Esophagus muscularis mucosa (tissue), 4 donors: ENCODE measurements around the gene D2HGDH. TPM values are rescaled to one million over a fixed set of nuclear protein-coding genes. Genes with fewer than 3 reads are reported as not detected.

ENCODE experiments used
- DNase-seq: peaks from one replicate; pipeline ENCODE4 v3.0.0-alpha.2; 2017; ENCODE audit errors: extremely low spot score
- H3K27ac ChIP-seq, 4 donors: fragments of 200-600 bp; sonication (generic); replicated peaks in 1 of 4; 1 replicate in 3 of 4; 2 replicates in 1 of 4; pipeline ENCODE4 v1.5.1; 2016 to 2019; ENCODE audit warnings: mild to moderate bottlenecking in 1 of 4
- H3K27me3 ChIP-seq, 4 donors: fragments of 200-600 bp; sonication (generic); one replicate each; pipeline versions ENCODE4 v1.5.1 to v1.6.0; 2016 to 2019
- H3K36me3 ChIP-seq, 4 donors: fragments of 200-600 bp; sonication (generic); one replicate each; pipeline ENCODE4 v1.5.1; 2016 to 2019
- H3K4me1 ChIP-seq, 4 donors: fragments of 200-600 bp; sonication (generic); one replicate each; pipeline ENCODE4 v1.5.1; 2016 to 2019
- H3K4me3 ChIP-seq, 4 donors: fragments of 200-600 bp; sonication (generic); 1 replicate in 2 of 4; 2 replicates in 2 of 4; pipeline ENCODE4 v1.5.1; 2016 to 2019; ENCODE audit warnings: mild to moderate bottlenecking in 4 of 4, moderate library complexity in 1 of 4
- H3K9me3 ChIP-seq, 4 donors: fragments of 200-600 bp; sonication (generic); 1 replicate in 3 of 4; 2 replicates in 1 of 4; pipeline ENCODE4 v1.5.1; 2016 to 2019
- EP300 ChIP-seq: sonication (generic); formaldehyde crosslinking; IDR thresholded peaks from one replicate; pipeline ENCODE4 v1.6.1; 2017; ENCODE audit warnings: antibody characterized with exemption
- POLR2A ChIP-seq: fragments of 450-650 bp; IDR thresholded peaks from one replicate; pipeline ENCODE4 v1.6.1; 2017; ENCODE audit warnings: antibody characterized with exemption, moderate library complexity, mild to moderate bottlenecking, low read depth
- POLR2AphosphoS5 ChIP-seq, 2 donors: sonication (generic); formaldehyde crosslinking; IDR thresholded peaks; one replicate each; pipeline ENCODE4 v1.6.1; 2017; ENCODE audit warnings: antibody characterized with exemption in 2 of 2
- WGBS: methylation state at CpG from one replicate; pipeline ENCODE4 v1.1.5; 2018; 5-methylcytosine and 5-hydroxymethylcytosine counted together
- intact Hi-C: fragments of 100-400 bp; cut with DNase I; formaldehyde crosslinking; loops from one replicate; pipeline ENCODE4 v1.15.1; 2023
- total RNA-seq, 4 donors: library from RNA; depleted of rRNA; stranded (reverse); fragments of >200 nt; gene quantifications; one replicate each; pipeline versions ENCODE4 v1.1.0 to v1.2.1, GENCODE V29; 2016
- TF ChIP-seq, protein P1 (sequence below), 3 experiments: fragments of 200-600 bp in 2 of 3; fragments of 450-650 bp in 1 of 3; sonication (generic) in 2 of 3; IDR thresholded peaks; one replicate each; pipeline ENCODE4 v1.5.1; 2017 to 2019; ENCODE audit warnings: antibody characterized with exemption in 3 of 3, mild to moderate bottlenecking in 2 of 3, moderate library complexity in 1 of 3

D2HGDH gene
- total RNA-seq, 4 donors from 2014 or later = 10.9 to 16.3 (median 11.9) TPM

- H3K27me3 ChIP-seq = no peaks in the 10 kb centered on the region
- DNase-seq = no peak
- H3K4me3 ChIP-seq = no peak overlapping the region
- no peak overlapping the region for H3K27ac ChIP-seq
- TF ChIP-seq EP300 (no peak), POLR2A (no peak), POLR2AphosphoS5 (IDR thresholded peaks at IDR 0.05) (no peak)
- TF ChIP-seq, protein P1, sequence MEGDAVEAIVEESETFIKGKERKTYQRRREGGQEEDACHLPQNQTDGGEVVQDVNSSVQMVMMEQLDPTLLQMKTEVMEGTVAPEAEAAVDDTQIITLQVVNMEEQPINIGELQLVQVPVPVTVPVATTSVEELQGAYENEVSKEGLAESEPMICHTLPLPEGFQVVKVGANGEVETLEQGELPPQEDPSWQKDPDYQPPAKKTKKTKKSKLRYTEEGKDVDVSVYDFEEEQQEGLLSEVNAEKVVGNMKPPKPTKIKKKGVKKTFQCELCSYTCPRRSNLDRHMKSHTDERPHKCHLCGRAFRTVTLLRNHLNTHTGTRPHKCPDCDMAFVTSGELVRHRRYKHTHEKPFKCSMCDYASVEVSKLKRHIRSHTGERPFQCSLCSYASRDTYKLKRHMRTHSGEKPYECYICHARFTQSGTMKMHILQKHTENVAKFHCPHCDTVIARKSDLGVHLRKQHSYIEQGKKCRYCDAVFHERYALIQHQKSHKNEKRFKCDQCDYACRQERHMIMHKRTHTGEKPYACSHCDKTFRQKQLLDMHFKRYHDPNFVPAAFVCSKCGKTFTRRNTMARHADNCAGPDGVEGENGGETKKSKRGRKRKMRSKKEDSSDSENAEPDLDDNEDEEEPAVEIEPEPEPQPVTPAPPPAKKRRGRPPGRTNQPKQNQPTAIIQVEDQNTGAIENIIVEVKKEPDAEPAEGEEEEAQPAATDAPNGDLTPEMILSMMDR (IDR thresholded peaks at IDR 0.05) = no peak
- H3K9me3 ChIP-seq = no peaks in the 10 kb centered on the region
- intact Hi-C loops = no loop called here
- peaks cover 0 to 12% (median 3%) of the 10 kb centered on the region in 4 donors for H3K4me1 ChIP-seq
- peaks cover 13 to 97% (median 57%) of the 10 kb centered on the region in 4 donors for H3K36me3 ChIP-seq
- 93% methylated on average over 11 of the region's 18 CpGs for WGBS
Measured at GRCh38 chr2:241751776-241752175, 17.3 kb downstream of the D2HGDH start.

DNA sequence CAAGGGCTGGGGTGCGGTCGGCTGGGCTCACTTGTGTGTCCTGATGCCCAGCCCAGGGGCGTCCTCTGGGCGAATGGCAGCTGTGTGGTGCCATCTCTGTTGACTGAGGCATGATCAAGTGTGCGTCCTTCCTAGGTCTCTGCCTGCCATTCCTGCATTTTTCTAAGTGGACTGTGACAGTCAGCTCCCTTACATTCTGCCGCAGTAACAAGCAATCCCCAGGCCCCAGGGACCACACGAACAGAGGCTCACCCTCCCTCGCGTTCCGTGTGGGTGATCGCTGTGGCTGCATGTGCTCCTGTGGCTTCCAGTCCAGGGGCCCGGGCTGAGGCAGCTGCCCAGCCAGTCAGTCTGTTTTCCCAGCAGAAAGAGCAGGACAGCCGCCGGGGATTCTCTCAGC is 17.8 kb downstream of the D2HGDH start:
- Histone ChIP-seq H3K4me1 (peaks cover 0 to 12% (median 3%) of the 10 kb centered on the region in 4 donors), H3K9me3 (no peaks in the 10 kb centered on the region), H3K27me3 (no peaks in the 10 kb centered on the region), H3K4me3 (no peak overlapping the region), H3K27ac (no peak overlapping the region), H3K36me3 (peaks cover 13 to 97% (median 60%) of the 10 kb centered on the region in 4 donors)
- WGBS = 92% methylated on average over 14 of the region's 14 CpGs
- intact Hi-C loops = no loop called here
- TF ChIP-seq POLR2A (no peak), POLR2AphosphoS5 (IDR thresholded peaks at IDR 0.05) (no peak), EP300 (no peak)
- TF ChIP-seq, protein P1 (IDR thresholded peaks at IDR 0.05) = no peak
- DNase-seq = no peak

DNA sequence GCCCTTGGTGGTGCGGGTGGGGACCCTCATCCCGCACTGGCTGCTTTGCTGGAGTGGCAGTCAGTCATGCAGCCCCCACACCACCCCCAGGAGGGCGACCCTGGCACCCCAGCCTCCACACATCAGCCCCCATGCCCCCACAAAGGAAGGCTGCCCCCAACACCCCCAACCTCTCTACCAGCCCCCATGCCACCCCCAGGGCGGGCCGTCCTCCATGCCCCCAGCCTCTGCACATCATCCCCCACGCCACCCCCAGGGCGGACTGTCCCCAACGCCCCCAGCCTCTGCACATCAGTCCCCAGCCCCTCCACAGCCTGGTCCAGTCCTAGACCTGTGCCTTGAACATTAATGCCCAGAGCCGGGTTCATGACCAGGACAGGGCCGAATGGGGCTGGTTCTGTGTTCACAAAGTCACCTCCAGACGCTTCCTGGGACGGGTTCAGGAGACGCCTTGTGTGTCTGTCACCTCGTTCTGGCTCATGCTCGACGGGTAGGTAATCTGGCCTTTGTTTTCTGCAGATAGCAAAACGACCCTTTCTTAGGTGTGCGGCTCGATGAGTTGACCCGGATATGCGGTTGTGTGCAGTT is 18.4 kb downstream of the D2HGDH start:
- no peak for TF ChIP-seq POLR2AphosphoS5 (IDR thresholded peaks at IDR 0.05)
- no peak for TF ChIP-seq EP300
- TF ChIP-seq, protein P1 (IDR thresholded peaks at IDR 0.05) = no peak
- TF ChIP-seq POLR2A = no peak
- intact Hi-C loops = no loop called here
- no peak overlapping the region for H3K4me3 ChIP-seq
- DNase-seq = no peak
- 95% methylated on average over 20 of the region's 21 CpGs for WGBS
- peaks cover 0 to 12% (median 3%) of the 10 kb centered on the region in 4 donors for H3K4me1 ChIP-seq
- H3K36me3 ChIP-seq = peaks cover 13 to 97% (median 63%) of the 10 kb centered on the region in 4 donors
- no peak overlapping the region for H3K27ac ChIP-seq
- H3K27me3 ChIP-seq = no peaks in the 10 kb centered on the region
- no peaks in the 10 kb centered on the region for H3K9me3 ChIP-seq

DNA sequence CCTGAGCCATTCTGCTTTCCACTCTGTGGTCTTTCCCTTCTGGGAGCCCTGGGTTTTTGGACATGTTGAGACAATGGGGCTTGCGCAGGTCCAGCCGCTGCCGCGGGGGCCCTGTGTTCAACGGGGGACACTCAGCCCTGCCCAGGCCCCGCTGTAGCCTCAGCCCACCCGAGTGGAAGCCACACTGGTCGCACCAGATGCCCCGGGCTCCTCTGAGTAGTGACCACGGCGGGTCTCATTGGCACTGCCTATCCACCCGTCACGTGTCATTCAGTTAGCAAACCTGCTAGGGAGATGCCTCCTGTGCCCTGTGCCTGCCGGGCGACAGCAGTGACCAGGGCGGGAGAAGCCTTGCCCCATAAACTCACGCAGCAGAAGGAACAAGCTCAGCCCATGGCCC is 19.1 kb downstream of the D2HGDH start:
- Histone ChIP-seq H3K4me1 (peaks cover 0 to 12% (median 3%) of the 10 kb centered on the region in 4 donors), H3K4me3 (no peak overlapping the region), H3K27ac (no peak overlapping the region), H3K36me3 (peaks cover 13 to 96% (median 67%) of the 10 kb centered on the region in 4 donors), H3K27me3 (no peaks in the 10 kb centered on the region), H3K9me3 (no peaks in the 10 kb centered on the region)
- intact Hi-C loops = no loop called here
- WGBS = 96% methylated on average over 8 of the region's 17 CpGs
- no peak for TF ChIP-seq POLR2A
- TF ChIP-seq, protein P1 (IDR thresholded peaks at IDR 0.05) = no peak
- no peak for TF ChIP-seq EP300
- TF ChIP-seq POLR2AphosphoS5 (IDR thresholded peaks at IDR 0.05) = no peak
- no peak for DNase-seq

GRCh38 chr2:241754042-241754441 is 19.6 kb downstream of the D2HGDH start:
- Histone ChIP-seq H3K4me1 (peaks cover 0 to 12% (median 3%) of the 10 kb centered on the region in 4 donors), H3K9me3 (no peaks in the 10 kb centered on the region), H3K27me3 (no peaks in the 10 kb centered on the region), H3K4me3 (no peak overlapping the region), H3K27ac (no peak overlapping the region), H3K36me3 (peaks cover 13 to 96% (median 65%) of the 10 kb centered on the region in 4 donors)
- no peak for TF ChIP-seq POLR2A
- TF ChIP-seq, protein P1 (IDR thresholded peaks at IDR 0.05) = no peak
- TF ChIP-seq EP300 = no peak
- no peak for TF ChIP-seq POLR2AphosphoS5 (IDR thresholded peaks at IDR 0.05)
- intact Hi-C loops = no loop called here
- 94% methylated on average over 20 of the region's 20 CpGs for WGBS
- DNase-seq = no peak
